SK-N-SH treated with all-trans-retinoic acid at 6 μM for 48 hours (cell line): ENCODE results near the gene ZCCHC7.
"Not testable (repeated sequence)": the region's sequence is repeated elsewhere in the genome, so short reads cannot be mapped to it uniquely, and the experiment has no call there.

Experiments used
- ARNTL ChIP-seq: fragments of 450-650 bp; formaldehyde crosslinking; IDR thresholded peaks from 2 replicates; pipeline ENCODE4 v1.5.0; 2020; ENCODE audit warnings: low read depth, mild to moderate bottlenecking, moderate library complexity, borderline replicate concordance
- OSR1 ChIP-seq: fragments of 250-450 bp; sonication (Bioruptor Pico); IDR thresholded peaks from 2 replicates; pipeline ENCODE4 v1.8.0; 2022; ENCODE audit warnings: moderate library complexity, mild to moderate bottlenecking, inconsistent platforms
- PPARA ChIP-seq: fragments of 250-450 bp; sonication (Bioruptor Pico); IDR thresholded peaks from 2 replicates; pipeline ENCODE4 v1.5.0; 2020; ENCODE audit warnings: mild to moderate bottlenecking, borderline replicate concordance
- TOX ChIP-seq: fragments of 250-450 bp; sonication (Bioruptor Pico); IDR thresholded peaks from 2 replicates; pipeline ENCODE4 v1.8.0; 2021; ENCODE audit warnings: mild to moderate bottlenecking, moderate library complexity, borderline replicate concordance
- ZC3H10 ChIP-seq: fragments of 250-450 bp; sonication (Bioruptor Pico); IDR thresholded peaks from 2 replicates; pipeline ENCODE4 v1.5.1; 2021; ENCODE audit warnings: mild to moderate bottlenecking, moderate library complexity
- TF ChIP-seq, protein P1 (sequence below): fragments of 250-450 bp; sonication (Bioruptor Pico); IDR thresholded peaks from 2 replicates; pipeline ENCODE4 v1.5.1; 2020; ENCODE audit warnings: low read depth, mild to moderate bottlenecking, moderate library complexity
- TF ChIP-seq, protein P2 (sequence below): fragments of 250-450 bp; sonication (Bioruptor Pico); IDR thresholded peaks from 2 replicates; pipeline ENCODE4 v1.8.0; 2020; ENCODE audit warnings: mild to moderate bottlenecking, moderate library complexity, borderline replicate concordance

GRCh38 chr9:37114442-37114841 lies 5.9 kb upstream of the ZCCHC7 start:
- not testable (repeated sequence) for TF ChIP-seq ARNTL, PPARA, ZC3H10, OSR1, TOX (CRISPR knock-in tag)
- TF ChIP-seq, protein P1, sequence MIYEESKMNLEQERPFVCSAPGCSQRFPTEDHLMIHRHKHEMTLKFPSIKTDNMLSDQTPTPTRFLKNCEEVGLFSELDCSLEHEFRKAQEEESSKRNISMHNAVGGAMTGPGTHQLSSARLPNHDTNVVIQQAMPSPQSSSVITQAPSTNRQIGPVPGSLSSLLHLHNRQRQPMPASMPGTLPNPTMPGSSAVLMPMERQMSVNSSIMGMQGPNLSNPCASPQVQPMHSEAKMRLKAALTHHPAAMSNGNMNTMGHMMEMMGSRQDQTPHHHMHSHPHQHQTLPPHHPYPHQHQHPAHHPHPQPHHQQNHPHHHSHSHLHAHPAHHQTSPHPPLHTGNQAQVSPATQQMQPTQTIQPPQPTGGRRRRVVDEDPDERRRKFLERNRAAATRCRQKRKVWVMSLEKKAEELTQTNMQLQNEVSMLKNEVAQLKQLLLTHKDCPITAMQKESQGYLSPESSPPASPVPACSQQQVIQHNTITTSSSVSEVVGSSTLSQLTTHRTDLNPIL (CRISPR knock-in tag): not testable (repeated sequence)
- TF ChIP-seq, protein P2, sequence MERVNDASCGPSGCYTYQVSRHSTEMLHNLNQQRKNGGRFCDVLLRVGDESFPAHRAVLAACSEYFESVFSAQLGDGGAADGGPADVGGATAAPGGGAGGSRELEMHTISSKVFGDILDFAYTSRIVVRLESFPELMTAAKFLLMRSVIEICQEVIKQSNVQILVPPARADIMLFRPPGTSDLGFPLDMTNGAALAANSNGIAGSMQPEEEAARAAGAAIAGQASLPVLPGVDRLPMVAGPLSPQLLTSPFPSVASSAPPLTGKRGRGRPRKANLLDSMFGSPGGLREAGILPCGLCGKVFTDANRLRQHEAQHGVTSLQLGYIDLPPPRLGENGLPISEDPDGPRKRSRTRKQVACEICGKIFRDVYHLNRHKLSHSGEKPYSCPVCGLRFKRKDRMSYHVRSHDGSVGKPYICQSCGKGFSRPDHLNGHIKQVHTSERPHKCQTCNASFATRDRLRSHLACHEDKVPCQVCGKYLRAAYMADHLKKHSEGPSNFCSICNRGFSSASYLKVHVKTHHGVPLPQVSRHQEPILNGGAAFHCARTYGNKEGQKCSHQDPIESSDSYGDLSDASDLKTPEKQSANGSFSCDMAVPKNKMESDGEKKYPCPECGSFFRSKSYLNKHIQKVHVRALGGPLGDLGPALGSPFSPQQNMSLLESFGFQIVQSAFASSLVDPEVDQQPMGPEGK (CRISPR knock-in tag): not testable (repeated sequence)
